GM21360 (cell line): ENCODE measurements around the gene VWA8.
"Not testable (repeated sequence)": the region's sequence is repeated elsewhere in the genome, so short reads cannot be mapped to it uniquely, and the experiment has no call there.

Source experiments
- ATAC-seq: cut with Tn5 transposase; IDR thresholded peaks from one replicate; pipeline ENCODE4 v1.9.1; 2021; ENCODE audit warnings: mild to moderate bottlenecking, moderate library complexity; ENCODE audit not compliant: unreplicated experiment

The VWA8 gene

GRCh38 chr13:41928323-41928722, 32.6 kb downstream of the VWA8 start:
- ATAC-seq: no peak

DNA sequence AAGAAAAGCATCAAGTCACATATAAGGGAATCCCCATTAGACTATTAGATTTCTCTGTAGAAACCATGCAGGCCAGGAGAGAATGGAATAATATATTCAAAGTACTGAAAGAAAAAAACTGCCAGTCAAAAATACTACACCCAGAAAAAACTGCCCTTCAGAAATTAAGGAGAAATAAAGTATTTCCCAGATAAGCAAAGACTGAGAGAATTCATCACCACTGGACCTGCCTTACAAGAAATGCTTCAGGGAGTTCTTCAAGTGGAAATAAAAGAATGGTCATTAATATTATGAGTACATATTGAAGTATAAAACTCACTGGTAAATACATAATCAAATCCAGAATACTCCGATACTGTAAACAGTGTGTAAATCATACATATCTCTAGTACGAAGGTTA, 35.9 kb downstream of the VWA8 start:
- ATAC-seq: no peak

- not testable (repeated sequence) for ATAC-seq
Observed at GRCh38 chr13:41922894-41923293, 38.0 kb downstream of the VWA8 start.

- ATAC-seq: no peak
Observed at GRCh38 chr13:41919741-41920487, 41.0 kb downstream of the VWA8 start.

GRCh38 chr13:41919031-41919740, 41.7 kb downstream of the VWA8 start:
- no peak for ATAC-seq

DNA sequence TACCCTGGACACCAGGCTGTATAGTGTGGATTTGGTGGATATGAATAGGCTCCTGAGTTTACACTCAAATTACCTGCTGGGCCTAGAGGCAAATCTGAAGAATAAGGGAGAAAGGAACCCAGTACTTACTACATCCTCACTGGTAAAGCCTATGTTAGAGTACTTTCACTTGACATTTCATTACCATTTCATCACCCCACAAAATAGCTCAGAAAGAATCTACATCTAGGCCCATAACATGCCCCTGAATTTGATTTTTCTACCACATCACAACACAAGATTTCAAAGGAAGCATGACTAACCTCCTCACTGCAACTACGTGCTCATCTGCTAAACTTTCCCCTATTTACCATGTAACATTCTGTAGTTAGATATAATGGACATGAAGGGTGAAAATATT, 43.3 kb downstream of the VWA8 start:
- ATAC-seq: no peak

- ATAC-seq: peak; percentile 86
Observed at GRCh38 chr13:41916173-41916954, 44.5 kb downstream of the VWA8 start.

DNA sequence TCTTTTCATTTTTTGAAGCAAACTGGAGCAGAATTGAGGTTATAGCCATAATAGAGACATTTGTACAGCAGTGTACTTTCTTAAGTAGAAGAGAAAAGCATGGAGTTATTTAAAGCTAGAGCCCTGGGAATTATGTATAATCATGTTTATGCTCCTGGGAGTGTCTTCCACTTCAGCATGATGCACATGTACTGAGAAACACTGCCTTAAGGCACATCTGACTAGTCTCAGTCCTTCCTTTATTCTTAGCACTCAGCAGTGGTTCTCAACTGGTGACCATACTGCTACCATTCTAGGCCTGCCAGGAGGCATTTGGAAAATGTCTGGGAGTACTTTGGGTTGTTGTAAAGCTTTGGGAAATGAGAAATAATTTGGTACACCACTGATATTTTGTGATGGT, 45.8 kb downstream of the VWA8 start:
- no peak for ATAC-seq

DNA sequence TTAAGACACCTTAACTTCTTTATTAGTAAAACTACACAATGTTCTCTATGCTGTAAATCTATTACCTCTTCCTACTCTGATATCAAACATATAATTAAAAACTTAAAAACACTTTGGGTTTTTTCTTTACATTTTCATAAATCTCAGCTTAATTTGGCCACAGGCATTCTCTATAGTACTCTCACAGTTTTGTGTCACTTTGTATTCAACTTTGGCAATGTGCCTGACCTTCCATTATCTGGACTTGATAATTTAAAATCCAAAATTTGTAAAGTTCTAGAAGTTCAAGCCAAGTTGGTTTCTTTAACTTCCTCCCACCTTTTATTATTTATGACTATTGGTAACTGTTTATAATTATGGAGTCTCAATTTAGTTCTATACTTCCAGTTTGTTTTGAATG, 46.4 kb downstream of the VWA8 start:
- no peak for ATAC-seq

GRCh38 chr13:41909506-41909905, 51.4 kb downstream of the VWA8 start:
- ATAC-seq: no peak

DNA sequence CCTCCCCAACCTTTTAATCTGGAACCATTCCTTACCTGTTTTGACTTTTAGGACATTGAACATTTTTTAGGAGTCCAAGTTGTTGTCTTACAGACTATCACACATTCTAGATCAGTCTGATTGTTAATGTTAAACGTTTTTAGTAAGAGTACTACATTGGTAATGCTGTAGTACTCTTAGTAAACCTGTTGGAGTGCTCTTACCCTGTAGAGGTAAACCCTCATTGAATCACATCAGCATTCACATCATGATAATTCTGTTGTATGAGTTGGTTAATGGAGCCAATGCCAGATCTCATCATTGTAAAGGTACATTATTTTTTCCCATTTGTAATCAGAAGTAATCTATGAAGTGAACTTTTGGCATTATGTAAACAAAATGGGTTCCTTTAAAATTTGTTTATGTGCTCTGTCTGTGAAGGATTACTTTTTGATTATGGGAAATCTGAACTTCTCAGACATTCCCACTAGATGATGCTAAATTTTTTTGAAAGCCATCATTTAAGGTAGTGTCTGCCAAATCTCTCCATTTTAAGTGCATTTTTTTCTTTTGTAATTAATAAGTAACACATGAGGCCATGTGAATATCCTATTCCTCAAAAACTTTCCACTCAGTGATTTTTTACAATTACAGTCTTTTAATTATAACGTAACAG, 55.2 kb downstream of the VWA8 start:
- ATAC-seq: peak; percentile 96

DNA sequence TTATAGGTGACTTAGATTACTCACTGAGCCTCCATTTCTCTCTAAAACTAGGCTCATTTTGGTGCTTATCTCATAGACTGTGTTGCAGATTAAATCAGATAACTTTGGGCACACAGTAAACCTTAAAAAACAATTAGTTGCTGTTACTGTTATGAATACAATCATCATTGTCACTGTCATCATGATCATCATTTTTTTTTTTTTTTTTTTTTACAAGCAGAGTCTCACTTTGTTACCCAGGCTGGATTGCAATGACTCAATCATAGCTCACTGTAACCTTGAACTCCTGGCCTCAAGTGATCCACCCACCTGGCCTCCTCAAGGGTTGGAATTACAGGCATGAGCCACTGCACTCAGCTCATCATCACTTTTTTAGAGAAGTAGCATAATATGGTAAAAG, 60.0 kb downstream of the VWA8 start:
- no peak for ATAC-seq

DNA sequence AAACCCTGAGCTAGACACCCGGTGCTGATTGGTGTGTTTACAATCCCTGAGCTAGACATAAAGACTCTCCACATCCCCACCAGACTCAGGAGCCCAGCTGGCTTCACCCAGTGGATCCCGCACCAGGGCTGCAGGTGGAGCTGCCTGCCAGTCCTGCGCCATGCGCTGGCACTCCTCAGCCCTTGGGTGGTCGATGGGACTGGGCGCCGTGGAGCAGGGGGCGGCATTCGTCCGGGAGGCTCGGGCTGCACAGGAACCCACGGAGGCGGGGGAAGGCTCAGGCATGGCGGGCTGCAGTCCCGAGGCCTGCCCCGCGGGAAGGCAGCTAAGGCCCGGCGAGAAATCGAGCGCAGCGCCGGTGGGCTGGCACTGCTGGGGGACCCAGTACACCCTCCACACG, 62.5 kb downstream of the VWA8 start:
- not testable (repeated sequence) for ATAC-seq

- ATAC-seq: no peak
Observed at GRCh38 chr13:41897126-41897525, 63.8 kb downstream of the VWA8 start.

- no peak for ATAC-seq
Observed at GRCh38 chr13:41895478-41895877, 65.4 kb downstream of the VWA8 start.

DNA sequence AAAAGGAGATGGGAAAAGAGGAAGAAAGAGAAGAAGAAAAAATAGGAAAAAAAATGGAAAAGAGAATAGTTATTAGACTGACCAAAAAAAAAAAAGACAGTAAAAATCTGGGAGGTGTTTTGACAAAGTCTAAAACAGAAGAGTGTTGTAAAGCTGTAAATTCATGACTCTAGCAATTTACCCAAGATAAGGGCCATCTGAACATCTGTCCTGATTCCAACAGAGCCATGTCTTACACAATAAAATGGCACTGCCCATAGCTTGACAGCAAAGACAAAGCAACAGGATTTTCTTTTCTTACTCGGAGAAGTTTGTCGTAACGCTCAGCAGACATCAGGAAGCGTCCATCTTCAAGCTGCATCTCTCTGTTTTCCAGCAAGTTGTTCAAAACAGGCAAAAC, 69.8 kb downstream of the VWA8 start:
- no peak for ATAC-seq

DNA sequence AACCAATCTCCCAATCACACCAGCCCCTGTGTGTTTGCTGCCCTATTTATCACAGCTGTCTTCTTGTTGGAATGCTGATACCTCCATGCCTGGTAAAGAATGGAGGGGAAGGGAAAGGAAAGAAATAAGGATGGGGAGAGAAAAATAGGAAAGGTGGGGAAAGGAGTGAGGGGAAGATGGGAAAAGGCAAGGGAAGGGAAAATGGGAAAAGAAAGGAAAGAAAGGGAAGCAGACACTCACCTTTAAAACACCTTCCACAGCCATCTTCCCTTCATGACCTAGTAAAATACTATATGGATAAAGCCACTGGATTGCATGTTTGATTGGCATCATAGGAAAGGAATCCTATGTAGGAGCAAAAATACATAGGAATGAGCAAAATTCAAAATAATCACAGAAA, 77.8 kb downstream of the VWA8 start:
- no peak for ATAC-seq

GRCh38 chr13:41881890-41882289, 79.0 kb downstream of the VWA8 start:
- not testable (repeated sequence) for ATAC-seq

- ATAC-seq: no peak
Observed at GRCh38 chr13:41880966-41881365, 79.9 kb downstream of the VWA8 start.

GRCh38 chr13:41864658-41865057, 96.3 kb downstream of the VWA8 start:
- no peak for ATAC-seq

DNA sequence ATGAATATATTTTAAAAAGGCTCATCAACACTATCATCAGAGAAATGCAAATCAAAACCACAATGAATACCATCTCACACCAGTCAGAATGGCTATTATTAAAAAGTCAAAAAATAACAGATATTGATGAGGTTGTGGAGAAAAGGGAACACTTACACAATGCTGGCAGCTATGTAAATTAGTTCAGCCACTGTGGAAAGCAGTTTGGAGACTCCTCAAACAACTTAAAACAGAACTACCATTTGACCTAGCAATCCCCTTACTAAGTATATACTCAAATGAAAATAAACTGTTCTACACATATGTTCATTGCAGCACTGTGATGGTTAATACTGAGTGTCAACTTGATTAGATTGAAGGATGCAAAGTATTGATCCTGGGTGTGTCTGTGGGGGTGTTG, 98.2 kb downstream of the VWA8 start:
- ATAC-seq: not testable (repeated sequence)
